Activated T-helper 17 cell treated with anti-CD3 and anti-CD28 coated beads, Interleukin-2, amount 50 U/mL, for 72 hours (primary cell): ENCODE measurements around the gene C11orf21. TPM values are rescaled to one million over a fixed set of nuclear protein-coding genes. Genes with fewer than 3 reads are reported as not detected.

Experiments used
- ATAC-seq: fragments of 150-1000 bp; cut with Tn5 transposase; replicated peaks from 2 replicates; pipeline ENCODE4 v1.10.0; 2021; ENCODE audit warnings: mild to moderate bottlenecking, moderate library complexity
- H3K27ac Mint-ChIP-seq: one replicate; pipeline ENCODE4 v1.8.0; 2022; ENCODE audit warnings: mixed read lengths
- H3K27me3 Mint-ChIP-seq: one replicate; pipeline ENCODE4 v1.8.0; 2022; ENCODE audit warnings: mixed read lengths
- H3K36me3 Mint-ChIP-seq: one replicate; pipeline ENCODE4 v1.8.0; 2022; ENCODE audit warnings: low read depth, mild to moderate bottlenecking, mixed read lengths
- H3K4me1 Mint-ChIP-seq: one replicate; pipeline ENCODE4 v1.8.0; 2022; ENCODE audit warnings: mixed read lengths
- H3K4me3 Mint-ChIP-seq: one replicate; pipeline ENCODE4 v1.8.0; 2022; ENCODE audit warnings: mild to moderate bottlenecking, mixed read lengths
- H3K9me3 Mint-ChIP-seq: one replicate; pipeline ENCODE4 v1.8.0; 2022; ENCODE audit warnings: mixed read lengths
- total RNA-seq, 2 donors: library from RNA; stranded (reverse); gene quantifications; one replicate each; pipeline ENCODE4 v1.2.3, GENCODE V29; 2022

C11orf21 gene
- total RNA-seq, 2 donors from 2014 or later = 8.4 to 24.6 TPM

GRCh38 chr11:2316169-2316962 is 14.6 kb upstream of the C11orf21 start:
- Mint-ChIP-seq H3K4me1 (no peaks in the 10 kb centered on the region), H3K9me3 (no peaks in the 10 kb centered on the region), H3K36me3 (no peaks in the 10 kb centered on the region), H3K27ac (no peak overlapping the region), H3K27me3 (no peaks in the 10 kb centered on the region), H3K4me3 (no peak overlapping the region)
- ATAC-seq = no peak

GRCh38 chr11:2315395-2316168 is 13.9 kb upstream of the C11orf21 start:
- no peak for ATAC-seq
- Mint-ChIP-seq H3K27ac (no peak overlapping the region), H3K36me3 (no peaks in the 10 kb centered on the region), H3K4me1 (no peaks in the 10 kb centered on the region), H3K9me3 (no peaks in the 10 kb centered on the region), H3K4me3 (no peak overlapping the region), H3K27me3 (no peaks in the 10 kb centered on the region)

GRCh38 chr11:2314525-2315394 is 13.0 kb upstream of the C11orf21 start:
- Mint-ChIP-seq H3K27me3 (no peaks in the 10 kb centered on the region), H3K27ac (no peak overlapping the region), H3K36me3 (no peaks in the 10 kb centered on the region), H3K4me1 (no peaks in the 10 kb centered on the region), H3K9me3 (no peaks in the 10 kb centered on the region), H3K4me3 (no peak overlapping the region)
- ATAC-seq = no peak

GRCh38 chr11:2314136-2314524 is 12.4 kb upstream of the C11orf21 start:
- no peaks in the 10 kb centered on the region for H3K9me3 Mint-ChIP-seq
- no peak overlapping the region for H3K27ac Mint-ChIP-seq
- H3K4me3 Mint-ChIP-seq = no peak overlapping the region
- no peaks in the 10 kb centered on the region for H3K36me3 Mint-ChIP-seq
- H3K27me3 Mint-ChIP-seq = no peaks in the 10 kb centered on the region
- H3K4me1 Mint-ChIP-seq = no peaks in the 10 kb centered on the region
- no peak for ATAC-seq

GRCh38 chr11:2313051-2313951 is 11.6 kb upstream of the C11orf21 start:
- Mint-ChIP-seq H3K27ac (no peak overlapping the region), H3K4me1 (no peaks in the 10 kb centered on the region)
- no peak for ATAC-seq

GRCh38 chr11:2312232-2313042 is 10.7 kb upstream of the C11orf21 start:
- no peak for ATAC-seq
- Mint-ChIP-seq H3K4me3 (no peak overlapping the region), H3K27ac (no peak overlapping the region), H3K9me3 (no peaks in the 10 kb centered on the region), H3K27me3 (no peaks in the 10 kb centered on the region), H3K4me1 (no peaks in the 10 kb centered on the region), H3K36me3 (no peaks in the 10 kb centered on the region)

More at GRCh38 chr11:2313051-2313951, 11.6 kb upstream of the C11orf21 start:
- H3K36me3 Mint-ChIP-seq = no peaks in the 10 kb centered on the region
- H3K27me3 Mint-ChIP-seq = no peaks in the 10 kb centered on the region
- no peak overlapping the region for H3K4me3 Mint-ChIP-seq
- H3K9me3 Mint-ChIP-seq = no peaks in the 10 kb centered on the region

- H3K36me3 Mint-ChIP-seq = no peaks in the 10 kb centered on the region
- H3K4me3 Mint-ChIP-seq = no peak overlapping the region
- H3K27ac Mint-ChIP-seq = no peak overlapping the region
- no peak for ATAC-seq
- H3K27me3 Mint-ChIP-seq = no peaks in the 10 kb centered on the region
- H3K4me1 Mint-ChIP-seq = peaks cover 2% of the 10 kb centered on the region
- no peaks in the 10 kb centered on the region for H3K9me3 Mint-ChIP-seq
Observed at GRCh38 chr11:2311353-2312133, 9.8 kb upstream of the C11orf21 start.

GRCh38 chr11:2310786-2311352 is 9.2 kb upstream of the C11orf21 start:
- no peaks in the 10 kb centered on the region for H3K9me3 Mint-ChIP-seq
- H3K27me3 Mint-ChIP-seq = no peaks in the 10 kb centered on the region
- ATAC-seq = no peak
- peaks cover 8% of the 10 kb centered on the region for H3K4me1 Mint-ChIP-seq
- H3K4me3 Mint-ChIP-seq = no peak overlapping the region
- no peaks in the 10 kb centered on the region for H3K36me3 Mint-ChIP-seq
- H3K27ac Mint-ChIP-seq = no peak overlapping the region

- H3K4me3 Mint-ChIP-seq = no peak overlapping the region
- H3K4me1 Mint-ChIP-seq = peaks cover 9% of the 10 kb centered on the region
- ATAC-seq = no peak
- no peak overlapping the region for H3K27ac Mint-ChIP-seq
- no peaks in the 10 kb centered on the region for H3K9me3 Mint-ChIP-seq
- H3K36me3 Mint-ChIP-seq = no peaks in the 10 kb centered on the region
- no peaks in the 10 kb centered on the region for H3K27me3 Mint-ChIP-seq
Observed at GRCh38 chr11:2310073-2310785, 8.5 kb upstream of the C11orf21 start.

- no peaks in the 10 kb centered on the region for H3K9me3 Mint-ChIP-seq
- no peak overlapping the region for H3K4me3 Mint-ChIP-seq
- no peak overlapping the region for H3K27ac Mint-ChIP-seq
- H3K27me3 Mint-ChIP-seq = no peaks in the 10 kb centered on the region
- H3K36me3 Mint-ChIP-seq = no peaks in the 10 kb centered on the region
- peaks cover 9% of the 10 kb centered on the region for H3K4me1 Mint-ChIP-seq
- no peak for ATAC-seq
Observed at GRCh38 chr11:2309251-2310072, 7.7 kb upstream of the C11orf21 start.

GRCh38 chr11:2308713-2309112 is 7.0 kb upstream of the C11orf21 start:
- H3K36me3 Mint-ChIP-seq = no peaks in the 10 kb centered on the region
- no peaks in the 10 kb centered on the region for H3K27me3 Mint-ChIP-seq
- no peaks in the 10 kb centered on the region for H3K9me3 Mint-ChIP-seq
- no peak overlapping the region for H3K27ac Mint-ChIP-seq
- H3K4me3 Mint-ChIP-seq = no peak overlapping the region
- H3K4me1 Mint-ChIP-seq = peaks cover 9% of the 10 kb centered on the region
- no peak for ATAC-seq
